ENCODE results near the gene TESK2. TPM values are rescaled to one million over a fixed set of nuclear protein-coding genes. Genes with fewer than 3 reads are reported as not detected.

Gene TESK2
- total RNA-seq, 2 experiments from 2014 or later, result 4.6 to 6.0 TPM

GRCh38 chr1:45465277-45465676 is 25.7 kb downstream of the TESK2 start:
- Mint-ChIP-seq H3K9me3 (no peaks in the 10 kb centered on the region), H3K36me3 (no peaks in the 10 kb centered on the region), H3K27me3 (no peaks in the 10 kb centered on the region), H3K4me3 (no peak overlapping the region), H3K4me1 (ENCODE audit: low read depth) (no peaks in the 10 kb centered on the region), H3K27ac (no peak overlapping the region)
- POLR2A ChIA-PET, result interaction anchor here (0.6 kb wide), 1 partner anchor 126 kb away, joined by 3 read pairs; no protein-coding TSS in a partner anchor
- DNase-seq, result no peak
- intact Hi-C loops (cut with micrococcal nuclease), result no loop called here
- CTCF ChIA-PET, result interaction anchor here (0.6 kb wide), 1 partner anchor 448 kb away, joined by 4 read pairs; no protein-coding TSS in a partner anchor

- Mint-ChIP-seq H3K27ac (no peak overlapping the region), H3K27me3 (no peaks in the 10 kb centered on the region), H3K4me1 (ENCODE audit: low read depth) (no peaks in the 10 kb centered on the region), H3K36me3 (no peaks in the 10 kb centered on the region), H3K4me3 (no peak overlapping the region), H3K9me3 (no peaks in the 10 kb centered on the region)
- CTCF ChIA-PET, result interaction anchor here (1.3 kb wide), 1 partner anchor 34 kb away, joined by 4 read pairs; no protein-coding TSS in a partner anchor
- no peak for DNase-seq
- intact Hi-C loops (cut with micrococcal nuclease), result no loop called here
- POLR2A ChIA-PET, result no interaction called here
Measured at GRCh38 chr1:45458894-45459293, 32.1 kb downstream of the TESK2 start.

DNA sequence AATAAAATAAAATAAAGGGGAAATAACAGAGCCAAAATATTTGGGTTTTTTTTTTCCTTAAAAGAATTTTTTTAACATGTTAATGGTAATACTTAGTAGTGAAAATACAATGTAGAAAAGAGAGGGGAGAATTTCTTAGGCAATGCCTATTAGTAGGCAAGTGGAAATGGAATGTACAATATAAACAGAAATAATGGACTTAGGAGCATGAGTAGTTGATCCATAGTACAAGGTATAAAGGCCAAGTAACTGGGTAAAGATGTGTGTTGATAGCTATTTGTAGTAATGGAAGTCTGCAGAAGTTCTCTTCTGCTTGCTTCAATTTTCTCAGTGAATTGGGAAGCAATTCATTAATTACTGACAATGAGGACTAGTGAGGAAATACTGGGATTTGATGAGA is 34.4 kb downstream of the TESK2 start:
- H3K27me3 Mint-ChIP-seq, result no peaks in the 10 kb centered on the region
- H3K9me3 Mint-ChIP-seq, result no peaks in the 10 kb centered on the region
- ChIA-PET POLR2A (no interaction called here), CTCF (interaction anchor here (1.1 to 1.4 kb wide), 2 partner anchors 12 to 36 kb away, joined by 3 read pairs; no protein-coding TSS in a partner anchor)
- no peaks in the 10 kb centered on the region for H3K4me1 Mint-ChIP-seq (ENCODE audit: low read depth)
- no peaks in the 10 kb centered on the region for H3K36me3 Mint-ChIP-seq
- H3K27ac Mint-ChIP-seq, result no peak overlapping the region
- intact Hi-C loops (cut with micrococcal nuclease), result no loop called here
- no peak for DNase-seq
- H3K4me3 Mint-ChIP-seq, result no peak overlapping the region

GRCh38 chr1:45455162-45455561 is 35.8 kb downstream of the TESK2 start:
- no peaks in the 10 kb centered on the region for H3K36me3 Mint-ChIP-seq
- no peaks in the 10 kb centered on the region for H3K27me3 Mint-ChIP-seq
- CTCF ChIA-PET, result no interaction called here
- H3K9me3 Mint-ChIP-seq, result no peaks in the 10 kb centered on the region
- H3K4me3 Mint-ChIP-seq, result no peak overlapping the region
- H3K27ac Mint-ChIP-seq, result no peak overlapping the region
- intact Hi-C loops (cut with micrococcal nuclease), result no loop called here
- H3K4me1 Mint-ChIP-seq (ENCODE audit: low read depth), result no peaks in the 10 kb centered on the region
- DNase-seq, result no peak
- POLR2A ChIA-PET, result no interaction called here

GRCh38 chr1:45454464-45454863 is 36.5 kb downstream of the TESK2 start:
- Mint-ChIP-seq H3K27me3 (no peaks in the 10 kb centered on the region), H3K4me1 (ENCODE audit: low read depth) (no peaks in the 10 kb centered on the region), H3K27ac (no peak overlapping the region), H3K9me3 (no peaks in the 10 kb centered on the region), H3K4me3 (no peak overlapping the region), H3K36me3 (no peaks in the 10 kb centered on the region)
- intact Hi-C loops (cut with micrococcal nuclease), result no loop called here
- POLR2A ChIA-PET, result no interaction called here
- no peak for DNase-seq
- CTCF ChIA-PET, result no interaction called here

- POLR2A ChIA-PET, result no interaction called here
- intact Hi-C loops (cut with micrococcal nuclease), result no loop called here
- no peak overlapping the region for H3K4me3 Mint-ChIP-seq
- no peak overlapping the region for H3K27ac Mint-ChIP-seq
- H3K27me3 Mint-ChIP-seq, result no peaks in the 10 kb centered on the region
- H3K4me1 Mint-ChIP-seq (ENCODE audit: low read depth), result no peaks in the 10 kb centered on the region
- no peak for DNase-seq
- H3K9me3 Mint-ChIP-seq, result no peaks in the 10 kb centered on the region
- CTCF ChIA-PET, result no interaction called here
- no peaks in the 10 kb centered on the region for H3K36me3 Mint-ChIP-seq
Measured at GRCh38 chr1:45452503-45452902, 38.5 kb downstream of the TESK2 start.

- Mint-ChIP-seq H3K9me3 (no peaks in the 10 kb centered on the region), H3K4me1 (ENCODE audit: low read depth) (no peaks in the 10 kb centered on the region), H3K27me3 (no peaks in the 10 kb centered on the region), H3K4me3 (no peak overlapping the region), H3K27ac (no peak overlapping the region), H3K36me3 (no peaks in the 10 kb centered on the region)
- intact Hi-C loops (cut with micrococcal nuclease), result no loop called here
- ChIA-PET POLR2A (no interaction called here), CTCF (no interaction called here)
- no peak for DNase-seq
Measured at GRCh38 chr1:45448357-45448756, 42.6 kb downstream of the TESK2 start.

DNA sequence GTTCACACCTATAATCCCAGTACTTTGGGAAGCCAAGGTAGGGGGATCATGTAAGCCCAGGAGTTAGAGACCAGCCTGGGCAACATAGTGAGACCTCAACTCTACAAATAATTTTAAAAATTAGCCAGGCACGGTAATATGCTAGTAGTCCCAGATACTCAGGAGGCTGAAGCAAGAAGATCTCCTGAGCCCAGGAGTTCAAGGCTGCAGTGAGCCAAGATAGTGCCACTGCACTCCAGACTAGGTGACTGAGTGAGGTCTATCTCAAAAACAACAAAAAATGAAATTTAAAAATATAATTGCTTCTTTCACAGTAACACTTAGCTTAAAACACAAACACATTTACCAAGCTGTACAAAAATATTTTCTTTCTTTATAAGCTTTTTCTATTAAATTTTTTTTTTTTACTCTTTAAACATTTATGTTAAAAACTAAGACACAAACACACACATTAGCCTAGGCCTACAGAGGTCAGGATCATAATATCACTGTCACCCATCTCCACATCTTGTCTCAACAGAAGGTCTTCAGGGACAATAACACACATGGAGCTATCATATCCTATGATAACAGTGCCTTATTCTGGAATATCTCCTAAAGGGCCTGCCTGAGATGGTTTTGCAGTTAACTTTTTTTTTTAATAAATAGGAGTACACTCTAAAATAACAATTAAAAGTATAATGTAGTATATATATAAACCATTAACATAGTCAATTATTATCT is 43.9 kb downstream of the TESK2 start:
- H3K27ac Mint-ChIP-seq, result no peak overlapping the region
- POLR2A ChIA-PET, result no interaction called here
- intact Hi-C loops (cut with micrococcal nuclease), result no loop called here

DNA sequence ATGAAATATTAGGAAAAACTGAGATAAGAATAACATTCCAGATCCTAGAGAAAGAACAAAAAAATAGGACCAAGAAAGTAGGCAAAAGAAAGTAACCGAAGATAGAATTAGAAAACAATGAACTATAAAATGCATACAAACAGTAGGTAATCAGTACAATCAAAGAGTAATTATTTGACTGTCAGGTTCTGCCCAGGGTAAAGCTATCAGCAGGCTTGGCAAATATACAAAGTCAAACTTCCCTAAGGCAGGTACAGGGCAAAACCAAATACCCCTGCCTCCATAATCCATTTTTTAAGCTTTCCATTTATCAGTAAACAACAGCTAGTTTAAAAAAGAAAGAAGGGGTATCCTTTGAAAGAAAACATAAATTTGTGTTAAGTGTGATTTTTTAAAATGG is 44.4 kb downstream of the TESK2 start:
- ChIA-PET POLR2A (no interaction called here), CTCF (no interaction called here)
- H3K27ac Mint-ChIP-seq, result no peak overlapping the region
- DNase-seq, result no peak
- no peak overlapping the region for H3K4me3 Mint-ChIP-seq
- H3K36me3 Mint-ChIP-seq, result no peaks in the 10 kb centered on the region
- H3K4me1 Mint-ChIP-seq (ENCODE audit: low read depth), result no peaks in the 10 kb centered on the region
- H3K27me3 Mint-ChIP-seq, result no peaks in the 10 kb centered on the region
- no peaks in the 10 kb centered on the region for H3K9me3 Mint-ChIP-seq
- intact Hi-C loops (cut with micrococcal nuclease), result no loop called here

More for the DNA sequence above, 43.9 kb downstream of the TESK2 start:
- Mint-ChIP-seq H3K27me3 (no peaks in the 10 kb centered on the region), H3K9me3 (no peaks in the 10 kb centered on the region), H3K4me1 (ENCODE audit: low read depth) (no peaks in the 10 kb centered on the region), H3K36me3 (no peaks in the 10 kb centered on the region), H3K4me3 (no peak overlapping the region)
- DNase-seq, result no peak
- CTCF ChIA-PET, result no interaction called here

GRCh38 chr1:45444609-45445131 is 46.3 kb downstream of the TESK2 start:
- no peak for DNase-seq
- H3K27ac Mint-ChIP-seq, result no peak overlapping the region
- POLR2A ChIA-PET, result no interaction called here

GRCh38 chr1:45443580-45444446 is 47.1 kb downstream of the TESK2 start:
- POLR2A ChIA-PET, result no interaction called here
- H3K4me3 Mint-ChIP-seq, result no peak overlapping the region
- H3K27ac Mint-ChIP-seq, result no peak overlapping the region
- H3K27me3 Mint-ChIP-seq, result no peaks in the 10 kb centered on the region
- no peaks in the 10 kb centered on the region for H3K9me3 Mint-ChIP-seq
- intact Hi-C loops (cut with micrococcal nuclease), result no loop called here
- CTCF ChIA-PET, result interaction anchor here (1.8 kb wide), 1 partner anchor 48 kb away, joined by 4 read pairs; no protein-coding TSS in a partner anchor
- DNase-seq, result no peak
- no peaks in the 10 kb centered on the region for H3K36me3 Mint-ChIP-seq
- no peaks in the 10 kb centered on the region for H3K4me1 Mint-ChIP-seq (ENCODE audit: low read depth)

More at GRCh38 chr1:45444609-45445131, 46.3 kb downstream of the TESK2 start:
- no peaks in the 10 kb centered on the region for H3K27me3 Mint-ChIP-seq
- CTCF ChIA-PET, result no interaction called here
- H3K4me1 Mint-ChIP-seq (ENCODE audit: low read depth), result no peaks in the 10 kb centered on the region
- intact Hi-C loops (cut with micrococcal nuclease), result no loop called here
- no peaks in the 10 kb centered on the region for H3K36me3 Mint-ChIP-seq
- H3K4me3 Mint-ChIP-seq, result no peak overlapping the region
- H3K9me3 Mint-ChIP-seq, result no peaks in the 10 kb centered on the region

DNA sequence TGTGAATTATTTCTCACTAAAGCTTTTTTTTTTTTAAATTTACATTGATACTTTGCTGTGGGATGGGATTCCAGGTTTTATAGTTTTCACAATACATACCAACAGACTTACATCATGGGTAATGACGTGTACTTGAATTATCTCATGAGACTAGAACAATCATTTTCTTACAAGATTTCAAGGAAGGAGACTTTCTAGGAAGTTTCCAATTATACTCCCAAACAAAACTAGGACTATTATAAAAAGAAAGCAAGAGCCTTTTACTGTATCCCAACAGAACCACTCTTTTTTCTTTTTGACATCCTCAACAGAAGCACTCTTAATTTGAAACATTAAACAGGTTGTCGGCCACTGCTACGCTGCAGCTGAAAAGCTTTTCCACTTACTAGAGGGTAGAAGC is 48.7 kb downstream of the TESK2 start:
- Mint-ChIP-seq H3K27ac (no peak overlapping the region), H3K36me3 (no peaks in the 10 kb centered on the region), H3K4me1 (ENCODE audit: low read depth) (no peaks in the 10 kb centered on the region), H3K4me3 (no peak overlapping the region), H3K27me3 (no peaks in the 10 kb centered on the region), H3K9me3 (no peaks in the 10 kb centered on the region)
- intact Hi-C loops (cut with micrococcal nuclease), result no loop called here
- ChIA-PET CTCF (interaction anchor here (1.8 kb wide), 1 partner anchor 49 kb away, joined by 4 read pairs; no protein-coding TSS in a partner anchor), POLR2A (no interaction called here)
- no peak for DNase-seq
